K562 (cell line): ENCODE measurements around the gene WAS. TPM values are rescaled to one million over a fixed set of nuclear protein-coding genes. Genes with fewer than 3 reads are reported as not detected.

Experiments
- CHD7 ChIP-seq: fragments of 200-600 bp; sonication (generic); IDR thresholded peaks from one replicate; pipeline ENCODE4 v1.6.1; 2012; ENCODE audit warnings: mild to moderate bottlenecking, low read depth, low read length, inconsistent platforms
- CXXC5 ChIP-seq: fragments of 250-450 bp; sonication (Bioruptor Pico); IDR thresholded peaks from 2 replicates; pipeline ENCODE4 v1.8.0; 2022; ENCODE audit warnings: inconsistent platforms, mild to moderate bottlenecking, moderate library complexity
- DPF2 ChIP-seq: fragments of 450-650 bp; IDR thresholded peaks from 2 replicates; pipeline ENCODE4 v1.6.1; 2016
- SNRNP70 ChIP-seq: fragments of 200-400 bp; formaldehyde crosslinking; optimal IDR thresholded peaks from 2 replicates; pipeline ENCODE3; 2017; ENCODE audit warnings: low read depth, low read length
- THRB ChIP-seq: fragments of 450-650 bp; formaldehyde crosslinking; conservative IDR thresholded peaks from 2 replicates; pipeline ENCODE4 v1.4.0; 2022; ENCODE audit warnings: mild to moderate bottlenecking, missing genetic modification characterization
- polyA plus RNA-seq, 8 experiments: library from polyadenylated mRNA; depleted of rRNA in 4 of 8; stranded (reverse) in 5 of 8; unstranded in 3 of 8; fragments of >200 nt; fragmentation: Nextera tagmentation in 2 of 8; fragmentation: Illumina TruSeq in 1 of 8; extraction: Ambion mirVana in 2 of 8; extraction: Trizol in 1 of 8; gene quantifications; 2 replicates each; pipeline versions ENCODE4 v1.2.1 to v1.2.3, GENCODE V29; 2011 to 2014; ENCODE audit warnings: inconsistent platforms in 1 of 8, missing spikeins in 1 of 8
- total RNA-seq, 7 experiments: library from RNA; depleted of rRNA in 6 of 7; stranded (reverse); fragments of >200 nt in 6 of 7; fragmentation: Illumina TruSeq in 2 of 7; extraction: Trizol in 2 of 7; gene quantifications; 2 replicates each; pipeline versions ENCODE4 v1.2.1 to v1.2.3, GENCODE V29; 2011 to 2021; ENCODE audit warnings: low replicate concordance in 1 of 7
- TF ChIP-seq, protein P1 (sequence below): fragments of 450-650 bp; IDR thresholded peaks from 2 replicates; pipeline ENCODE4 v1.6.1; 2016; ENCODE audit warnings: low read depth

WAS gene
- total and polyA plus RNA-seq, 9 of the 15 experiments (the other 6 are each of a cell fraction or from before 2014, with no cell fraction given), result 0.11 to 16.1 (median 3.8) TPM

GRCh38 chrX:48676106-48676892 lies 7.3 kb upstream of the WAS start (continued):
- TF ChIP-seq SNRNP70 (no peak), DPF2 (no peak), CXXC5 (CRISPR knock-in tag) (peak; percentile 55), CHD7 (no peak), THRB (CRISPR knock-in tag) (no peak)
- TF ChIP-seq, protein P1, sequence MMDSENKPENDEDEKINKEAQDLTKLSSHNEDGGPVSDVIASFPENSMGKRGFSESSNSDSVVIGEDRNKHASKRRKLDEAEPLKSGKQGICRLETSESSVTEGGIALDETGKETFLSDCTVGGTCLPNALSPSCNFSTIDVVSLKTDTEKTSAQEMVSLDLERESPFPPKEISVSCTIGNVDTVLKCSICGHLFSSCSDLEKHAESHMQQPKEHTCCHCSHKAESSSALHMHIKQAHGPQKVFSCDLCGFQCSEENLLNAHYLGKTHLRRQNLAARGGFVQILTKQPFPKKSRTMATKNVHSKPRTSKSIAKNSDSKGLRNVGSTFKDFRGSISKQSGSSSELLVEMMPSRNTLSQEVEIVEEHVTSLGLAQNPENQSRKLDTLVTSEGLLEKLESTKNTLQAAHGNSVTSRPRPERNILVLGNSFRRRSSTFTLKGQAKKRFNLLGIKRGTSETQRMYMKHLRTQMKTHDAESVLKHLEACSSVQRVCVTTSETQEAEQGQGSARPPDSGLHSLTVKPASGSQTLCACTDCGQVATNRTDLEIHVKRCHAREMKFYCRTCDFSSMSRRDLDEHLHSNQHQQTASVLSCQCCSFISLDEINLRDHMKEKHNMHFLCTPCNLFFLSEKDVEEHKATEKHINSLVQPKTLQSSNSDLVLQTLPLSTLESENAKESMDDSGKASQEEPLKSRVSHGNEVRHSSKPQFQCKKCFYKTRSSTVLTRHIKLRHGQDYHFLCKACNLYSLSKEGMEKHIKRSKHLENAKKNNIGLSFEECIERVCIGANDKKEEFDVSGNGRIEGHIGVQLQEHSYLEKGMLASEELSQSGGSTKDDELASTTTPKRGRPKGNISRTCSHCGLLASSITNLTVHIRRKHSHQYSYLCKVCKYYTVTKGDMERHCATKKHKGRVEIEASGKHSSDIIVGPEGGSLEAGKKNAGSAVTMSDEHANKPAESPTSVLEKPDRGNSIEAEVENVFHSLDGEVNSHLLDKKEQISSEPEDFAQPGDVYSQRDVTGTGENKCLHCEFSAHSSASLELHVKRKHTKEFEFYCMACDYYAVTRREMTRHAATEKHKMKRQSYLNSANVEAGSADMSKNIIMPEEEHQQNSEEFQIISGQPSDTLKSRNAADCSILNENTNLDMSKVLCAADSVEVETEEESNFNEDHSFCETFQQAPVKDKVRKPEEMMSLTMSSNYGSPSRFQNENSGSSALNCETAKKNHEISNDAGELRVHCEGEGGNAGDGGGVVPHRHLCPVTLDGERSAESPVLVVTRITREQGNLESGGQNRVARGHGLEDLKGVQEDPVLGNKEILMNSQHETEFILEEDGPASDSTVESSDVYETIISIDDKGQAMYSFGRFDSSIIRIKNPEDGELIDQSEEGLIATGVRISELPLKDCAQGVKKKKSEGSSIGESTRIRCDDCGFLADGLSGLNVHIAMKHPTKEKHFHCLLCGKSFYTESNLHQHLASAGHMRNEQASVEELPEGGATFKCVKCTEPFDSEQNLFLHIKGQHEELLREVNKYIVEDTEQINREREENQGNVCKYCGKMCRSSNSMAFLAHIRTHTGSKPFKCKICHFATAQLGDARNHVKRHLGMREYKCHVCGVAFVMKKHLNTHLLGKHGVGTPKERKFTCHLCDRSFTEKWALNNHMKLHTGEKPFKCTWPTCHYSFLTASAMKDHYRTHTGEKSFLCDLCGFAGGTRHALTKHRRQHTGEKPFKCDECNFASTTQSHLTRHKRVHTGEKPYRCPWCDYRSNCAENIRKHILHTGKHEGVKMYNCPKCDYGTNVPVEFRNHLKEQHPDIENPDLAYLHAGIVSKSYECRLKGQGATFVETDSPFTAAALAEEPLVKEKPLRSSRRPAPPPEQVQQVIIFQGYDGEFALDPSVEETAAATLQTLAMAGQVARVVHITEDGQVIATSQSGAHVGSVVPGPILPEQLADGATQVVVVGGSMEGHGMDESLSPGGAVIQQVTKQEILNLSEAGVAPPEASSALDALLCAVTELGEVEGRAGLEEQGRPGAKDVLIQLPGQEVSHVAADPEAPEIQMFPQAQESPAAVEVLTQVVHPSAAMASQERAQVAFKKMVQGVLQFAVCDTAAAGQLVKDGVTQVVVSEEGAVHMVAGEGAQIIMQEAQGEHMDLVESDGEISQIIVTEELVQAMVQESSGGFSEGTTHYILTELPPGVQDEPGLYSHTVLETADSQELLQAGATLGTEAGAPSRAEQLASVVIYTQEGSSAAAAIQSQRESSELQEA, result no peak
